Measurements from ENCODE around the gene OCA2.

DNA sequence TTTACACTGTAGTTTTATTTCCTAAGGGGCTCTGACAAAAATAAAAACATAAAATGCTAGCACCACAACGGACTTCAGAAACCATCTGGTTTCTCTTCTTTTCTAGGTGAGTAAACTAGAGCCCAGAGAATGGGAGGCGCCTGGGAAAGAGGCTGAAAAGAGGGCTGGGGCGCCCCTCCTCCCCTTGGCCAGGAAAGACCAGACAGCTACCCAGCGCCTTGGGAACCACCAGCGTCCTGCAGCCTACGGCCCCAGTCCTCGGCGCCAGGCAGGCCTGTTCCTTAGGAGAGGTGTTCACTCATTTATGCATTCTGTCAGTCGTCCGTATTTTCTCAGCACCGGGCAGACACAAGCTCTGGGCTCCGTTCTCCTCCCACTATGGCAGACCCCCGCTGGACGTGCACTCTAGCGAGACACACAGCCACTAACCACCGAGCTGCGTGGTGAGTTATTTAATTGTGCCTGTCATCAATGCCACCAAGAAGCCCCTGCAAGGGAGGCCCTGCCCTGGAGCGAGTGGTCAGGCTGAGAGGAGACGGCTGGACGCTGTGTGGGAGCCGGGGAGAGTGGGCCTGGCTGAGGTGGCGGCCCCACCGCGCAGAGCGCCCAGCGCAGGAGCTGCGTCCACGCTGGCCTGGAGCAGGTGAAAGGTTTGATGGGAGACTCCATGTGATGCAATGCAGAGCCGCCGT is 294.4 kb downstream of the OCA2 start:
- TF ChIP-seq TAF1 (IDR thresholded peaks at IDR 0.05; ENCODE audit: borderline replicate concordance, insufficient read depth, low read length) (no peak), SIN3A (IDR thresholded peaks at IDR 0.05; ENCODE audit: borderline replicate concordance, insufficient read depth, low read length) (no peak), POLR2AphosphoS5 (IDR thresholded peaks at IDR 0.05; ENCODE audit: low read depth, low read length) (no peak), FOXP2 (optimal IDR thresholded peaks at IDR 0.05; ENCODE audit: borderline replicate concordance, extremely low read depth, extremely low read length, insufficient read depth) (no peak)
- TF ChIP-seq, protein P1, sequence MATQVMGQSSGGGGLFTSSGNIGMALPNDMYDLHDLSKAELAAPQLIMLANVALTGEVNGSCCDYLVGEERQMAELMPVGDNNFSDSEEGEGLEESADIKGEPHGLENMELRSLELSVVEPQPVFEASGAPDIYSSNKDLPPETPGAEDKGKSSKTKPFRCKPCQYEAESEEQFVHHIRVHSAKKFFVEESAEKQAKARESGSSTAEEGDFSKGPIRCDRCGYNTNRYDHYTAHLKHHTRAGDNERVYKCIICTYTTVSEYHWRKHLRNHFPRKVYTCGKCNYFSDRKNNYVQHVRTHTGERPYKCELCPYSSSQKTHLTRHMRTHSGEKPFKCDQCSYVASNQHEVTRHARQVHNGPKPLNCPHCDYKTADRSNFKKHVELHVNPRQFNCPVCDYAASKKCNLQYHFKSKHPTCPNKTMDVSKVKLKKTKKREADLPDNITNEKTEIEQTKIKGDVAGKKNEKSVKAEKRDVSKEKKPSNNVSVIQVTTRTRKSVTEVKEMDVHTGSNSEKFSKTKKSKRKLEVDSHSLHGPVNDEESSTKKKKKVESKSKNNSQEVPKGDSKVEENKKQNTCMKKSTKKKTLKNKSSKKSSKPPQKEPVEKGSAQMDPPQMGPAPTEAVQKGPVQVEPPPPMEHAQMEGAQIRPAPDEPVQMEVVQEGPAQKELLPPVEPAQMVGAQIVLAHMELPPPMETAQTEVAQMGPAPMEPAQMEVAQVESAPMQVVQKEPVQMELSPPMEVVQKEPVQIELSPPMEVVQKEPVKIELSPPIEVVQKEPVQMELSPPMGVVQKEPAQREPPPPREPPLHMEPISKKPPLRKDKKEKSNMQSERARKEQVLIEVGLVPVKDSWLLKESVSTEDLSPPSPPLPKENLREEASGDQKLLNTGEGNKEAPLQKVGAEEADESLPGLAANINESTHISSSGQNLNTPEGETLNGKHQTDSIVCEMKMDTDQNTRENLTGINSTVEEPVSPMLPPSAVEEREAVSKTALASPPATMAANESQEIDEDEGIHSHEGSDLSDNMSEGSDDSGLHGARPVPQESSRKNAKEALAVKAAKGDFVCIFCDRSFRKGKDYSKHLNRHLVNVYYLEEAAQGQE (IDR thresholded peaks at IDR 0.05; ENCODE audit: insufficient read depth in 1 of 2, low read depth in 2 of 2, low read length in 2 of 2) = no peak

Data from PFSK-1 (cell line).